Natural killer cell treated with Interleukin-12 subunit alpha and Interleukin-12 subunit beta and Interleukin-15 and Interleukin-18, amount 100 ng/mL, for 72 hours (primary cell): ENCODE measurements around the gene SPINDOC. TPM values are rescaled to one million over a fixed set of nuclear protein-coding genes. Genes with fewer than 3 reads are reported as not detected.
"Not testable (repeated sequence)": the region's sequence is repeated elsewhere in the genome, so short reads cannot be mapped to it uniquely, and the experiment has no call there.

Source experiments
- ATAC-seq, 2 donors: fragments of 150-1000 bp; cut with Tn5 transposase in 1 of 2; sonication (Bioruptor Pico), chemical (Tn5 transposase) in 1 of 2; 2 replicates each; pipeline ENCODE4 v1.10.0; 2021
- DNase-seq: peaks from one replicate; pipeline ENCODE4 v3.0.0; 2022; ENCODE audit warnings: low spot score
- H3K27ac Mint-ChIP-seq, 2 donors: 1 replicate in 1 of 2; 2 replicates in 1 of 2; pipeline ENCODE4 v1.8.0; 2022; ENCODE audit warnings: mixed read lengths in 2 of 2, mild to moderate bottlenecking in 1 of 2, moderate library complexity in 1 of 2
- H3K27me3 Mint-ChIP-seq, 2 donors: 1 replicate in 1 of 2; 2 replicates in 1 of 2; pipeline ENCODE4 v1.8.0; 2022; ENCODE audit warnings: mixed read lengths in 2 of 2
- H3K36me3 Mint-ChIP-seq: one replicate; pipeline ENCODE4 v1.8.0; 2022; ENCODE audit warnings: mixed read lengths
- H3K4me1 Mint-ChIP-seq, 2 donors: 1 replicate in 1 of 2; 2 replicates in 1 of 2; pipeline ENCODE4 v1.8.0; 2022; ENCODE audit warnings: low read depth in 2 of 2, mixed read lengths in 2 of 2, mild to moderate bottlenecking in 1 of 2
- H3K4me3 Mint-ChIP-seq: one replicate; pipeline ENCODE4 v1.8.0; 2022; ENCODE audit warnings: mixed read lengths
- H3K9me3 Mint-ChIP-seq: 2 replicates; pipeline ENCODE4 v1.8.0; 2022; ENCODE audit warnings: mixed read lengths
- total RNA-seq, 2 donors: library from RNA; stranded (reverse); gene quantifications; one replicate each; pipeline ENCODE4 v1.2.3, GENCODE V29; 2022

Gene SPINDOC
- total RNA-seq, 2 donors from 2014 or later = 34.3 to 65.1 TPM

DNA sequence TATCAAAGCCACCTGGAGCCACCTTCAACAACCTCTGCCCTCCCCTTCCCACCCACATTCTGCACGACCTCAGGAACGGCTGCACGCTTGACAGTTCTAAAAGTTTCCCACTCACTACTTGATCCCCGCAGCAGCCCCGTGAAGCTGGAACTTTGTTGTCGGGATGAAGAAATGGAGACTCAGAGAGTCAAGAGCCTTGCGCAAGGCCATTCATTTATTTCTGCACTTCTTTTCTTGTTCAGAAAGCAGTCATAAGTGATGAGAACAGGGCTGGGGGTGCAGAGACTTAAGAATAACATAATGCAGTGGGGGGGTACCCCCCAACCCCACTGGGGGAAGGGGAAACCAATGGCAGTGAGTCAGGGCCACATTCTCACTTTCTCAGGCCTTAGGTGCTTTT, 42.5 kb upstream of the SPINDOC start:
- Mint-ChIP-seq H3K4me3 (no peak overlapping the region), H3K4me1 (peaks cover 7 to 8% of the 10 kb centered on the region in 2 donors), H3K27ac (no peak overlapping the region), H3K9me3 (no peaks in the 10 kb centered on the region), H3K36me3 (no peaks in the 10 kb centered on the region), H3K27me3 (peaks cover 15 to 18% of the 10 kb centered on the region in 2 donors)
- DNase-seq (no peak), ATAC-seq (no peak)

DNA sequence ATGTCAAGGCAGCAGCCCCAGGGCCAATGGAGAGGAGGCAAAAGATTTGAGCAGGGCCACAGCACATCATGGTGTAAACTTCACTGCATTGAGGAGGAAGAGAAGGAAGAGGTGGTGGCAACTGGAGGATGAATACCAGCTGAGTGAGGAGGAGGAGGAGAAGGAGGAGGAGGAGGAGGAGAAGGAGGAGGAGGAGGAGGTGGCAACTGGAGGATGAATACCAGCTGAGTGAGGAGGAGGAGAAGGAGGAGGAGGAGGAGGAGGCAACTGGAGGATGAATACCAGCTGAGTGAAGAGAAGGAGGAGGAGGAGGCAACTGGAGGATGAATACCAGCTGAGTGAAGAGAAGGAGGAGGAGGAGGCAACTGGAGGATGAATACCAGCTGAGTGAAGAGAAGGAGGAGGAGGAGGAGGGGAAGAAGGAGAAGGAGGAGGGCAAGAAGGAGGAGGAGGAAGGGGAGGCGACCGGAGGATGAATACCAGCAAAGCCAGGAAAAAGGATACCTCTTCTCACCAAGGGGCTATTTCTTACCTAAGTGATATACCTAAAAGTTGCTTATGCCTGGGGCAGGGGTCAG, 41.4 kb upstream of the SPINDOC start:
- ATAC-seq, H3K9me3 Mint-ChIP-seq, H3K36me3 Mint-ChIP-seq, DNase-seq, H3K4me1 Mint-ChIP-seq, H3K4me3 Mint-ChIP-seq, H3K27ac Mint-ChIP-seq: not testable (repeated sequence)
- H3K27me3 Mint-ChIP-seq = peaks cover 15 to 20% of the 10 kb centered on the region in 2 donors

DNA sequence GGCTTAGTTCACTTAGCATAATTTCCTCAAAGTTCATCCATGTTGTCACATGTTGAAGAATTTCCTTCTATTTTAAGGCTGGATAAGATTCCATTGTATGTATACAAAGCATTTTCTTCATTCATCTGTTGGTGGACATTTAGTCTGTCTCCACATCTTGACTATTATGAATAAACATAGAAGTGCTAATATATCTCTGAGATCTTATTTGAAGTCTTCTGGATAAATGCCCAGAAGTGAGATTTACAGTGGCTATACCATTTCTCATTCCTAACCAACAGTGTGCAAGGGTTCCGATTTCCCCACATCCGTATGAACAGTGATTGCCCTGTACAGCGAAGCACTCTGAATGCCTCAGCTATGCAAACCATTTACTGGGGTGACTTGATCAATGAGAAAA, 38.1 kb upstream of the SPINDOC start:
- H3K27me3 Mint-ChIP-seq = peaks cover 19 to 21% of the 10 kb centered on the region in 2 donors
- H3K9me3 Mint-ChIP-seq = no peaks in the 10 kb centered on the region
- DNase-seq = no peak

DNA sequence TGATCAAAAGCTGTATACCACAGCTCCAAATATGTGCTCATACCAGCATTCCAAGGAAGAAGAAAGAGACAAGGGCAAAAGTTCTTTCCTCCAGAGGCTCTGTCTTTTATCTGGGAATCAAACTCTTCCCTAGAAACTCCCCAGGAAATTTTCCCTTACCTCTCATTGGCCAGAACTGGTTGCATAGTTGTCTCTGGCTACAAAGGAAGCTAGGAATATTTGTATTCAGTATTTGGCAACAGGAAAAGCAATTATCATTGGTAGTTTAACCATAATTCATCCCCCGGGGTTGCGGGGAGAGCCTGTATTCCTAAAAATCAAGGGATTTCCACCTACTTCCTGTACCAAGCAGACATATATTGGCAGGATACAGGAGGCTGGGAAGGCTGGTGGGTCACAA, 34.2 kb upstream of the SPINDOC start:
- Mint-ChIP-seq H3K27me3 (peaks cover 5% of the 10 kb centered on the region in 2 donors), H3K9me3 (no peaks in the 10 kb centered on the region), H3K4me3 (no peak overlapping the region), H3K4me1 (no peaks in the 10 kb centered on the region), H3K27ac (no peak overlapping the region), H3K36me3 (no peaks in the 10 kb centered on the region)
- DNase-seq (no peak), ATAC-seq (no peak)

More for the DNA sequence above, 38.1 kb upstream of the SPINDOC start:
- Mint-ChIP-seq H3K4me3 (no peak overlapping the region), H3K4me1 (no peaks in the 10 kb centered on the region), H3K27ac (no peak overlapping the region), H3K36me3 (no peaks in the 10 kb centered on the region)
- no peak for ATAC-seq

DNA sequence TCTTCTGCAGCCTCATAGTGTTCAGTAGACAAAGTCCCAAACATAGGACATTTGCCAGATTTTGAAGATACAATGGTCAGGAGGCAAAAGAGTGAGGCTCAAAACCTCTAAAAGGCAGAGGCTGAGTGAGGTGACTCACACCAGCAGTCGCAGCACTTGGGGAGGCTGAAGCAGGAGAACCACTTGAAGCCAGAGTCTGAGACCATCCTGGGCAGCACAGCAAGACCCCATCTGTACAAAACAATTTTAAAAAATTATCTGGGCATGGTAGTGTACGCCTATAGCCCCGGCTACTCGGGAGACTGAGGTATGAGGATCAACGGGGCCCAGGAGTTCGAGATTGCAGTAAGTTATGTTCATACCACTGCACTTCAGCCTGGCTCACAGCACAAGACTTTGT, 30.5 kb upstream of the SPINDOC start:
- peaks cover 4 to 8% of the 10 kb centered on the region in 2 donors for H3K4me1 Mint-ChIP-seq
- peaks cover 0 to 14% of the 10 kb centered on the region in 2 donors for H3K27me3 Mint-ChIP-seq
- no peaks in the 10 kb centered on the region for H3K36me3 Mint-ChIP-seq
- no peaks in the 10 kb centered on the region for H3K9me3 Mint-ChIP-seq
- no peak overlapping the region for H3K27ac Mint-ChIP-seq
- no peak overlapping the region for H3K4me3 Mint-ChIP-seq
- ATAC-seq = no peak
- no peak for DNase-seq

DNA sequence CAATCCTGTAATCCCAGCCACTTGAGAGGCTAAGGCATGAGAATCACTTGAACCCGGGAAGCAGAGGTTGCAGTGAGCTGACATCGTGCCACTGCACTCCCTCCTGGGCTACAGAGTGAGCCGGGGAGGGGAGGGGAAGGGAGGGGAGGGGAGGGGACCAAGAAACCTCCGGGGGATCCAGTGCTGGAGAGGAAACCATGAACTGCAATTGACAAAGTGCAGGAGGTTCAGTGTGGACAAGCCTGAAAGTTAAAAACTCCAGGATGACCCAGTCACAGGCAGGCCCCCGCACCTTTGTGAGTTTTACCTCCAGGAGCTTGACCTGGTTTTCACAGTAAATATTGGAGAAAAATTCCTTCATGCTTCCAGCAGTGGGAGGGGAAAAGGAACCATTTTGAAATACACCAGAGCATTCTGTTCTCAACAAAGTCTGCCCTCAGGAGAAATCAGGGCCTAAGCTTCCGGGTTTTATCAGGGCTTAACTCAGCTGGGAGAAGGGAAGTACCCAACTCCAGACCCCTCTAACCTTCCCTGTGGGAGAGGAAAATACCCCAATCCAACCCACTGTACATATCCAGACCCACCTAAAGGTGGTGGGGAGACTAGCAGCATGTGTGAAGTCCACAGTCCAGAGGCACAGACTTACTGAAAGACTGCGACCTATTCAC, 29.2 kb upstream of the SPINDOC start:
- no peak for ATAC-seq
- H3K27ac Mint-ChIP-seq = no peak overlapping the region

DNA sequence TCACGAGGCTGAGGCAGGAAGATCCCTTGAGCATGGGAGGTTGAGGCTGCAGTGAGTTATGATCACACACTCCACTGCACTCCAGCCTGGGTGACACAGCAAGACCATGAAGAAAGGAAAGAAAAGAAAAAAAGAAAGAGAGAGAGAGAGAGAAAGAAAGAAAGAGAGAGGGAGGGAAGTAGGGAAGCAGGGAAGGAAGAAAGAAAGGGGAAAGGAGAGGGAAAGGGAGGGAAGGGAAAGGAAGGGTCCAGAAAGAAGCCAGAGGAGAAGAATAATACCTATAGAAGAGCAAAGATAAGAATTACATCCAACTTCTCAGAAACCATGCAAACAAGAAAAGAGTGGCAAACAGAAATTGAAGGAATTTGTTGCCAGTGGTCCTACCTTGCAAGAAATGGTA, 27.4 kb upstream of the SPINDOC start:
- no peak overlapping the region for H3K4me3 Mint-ChIP-seq
- ATAC-seq (no peak), DNase-seq (no peak)
- H3K9me3 Mint-ChIP-seq = no peaks in the 10 kb centered on the region
- H3K27me3 Mint-ChIP-seq = peaks cover 0 to 8% of the 10 kb centered on the region in 2 donors
- peaks cover 4 to 8% of the 10 kb centered on the region in 2 donors for H3K4me1 Mint-ChIP-seq
- no peak overlapping the region for H3K27ac Mint-ChIP-seq
- no peaks in the 10 kb centered on the region for H3K36me3 Mint-ChIP-seq

More for the DNA sequence above, 29.2 kb upstream of the SPINDOC start:
- H3K4me1 Mint-ChIP-seq = peaks cover 4 to 8% of the 10 kb centered on the region in 2 donors
- H3K4me3 Mint-ChIP-seq = no peak overlapping the region
- no peak for DNase-seq
- H3K9me3 Mint-ChIP-seq = no peaks in the 10 kb centered on the region
- H3K27me3 Mint-ChIP-seq = peaks cover 0 to 8% of the 10 kb centered on the region in 2 donors
- H3K36me3 Mint-ChIP-seq = no peaks in the 10 kb centered on the region

DNA sequence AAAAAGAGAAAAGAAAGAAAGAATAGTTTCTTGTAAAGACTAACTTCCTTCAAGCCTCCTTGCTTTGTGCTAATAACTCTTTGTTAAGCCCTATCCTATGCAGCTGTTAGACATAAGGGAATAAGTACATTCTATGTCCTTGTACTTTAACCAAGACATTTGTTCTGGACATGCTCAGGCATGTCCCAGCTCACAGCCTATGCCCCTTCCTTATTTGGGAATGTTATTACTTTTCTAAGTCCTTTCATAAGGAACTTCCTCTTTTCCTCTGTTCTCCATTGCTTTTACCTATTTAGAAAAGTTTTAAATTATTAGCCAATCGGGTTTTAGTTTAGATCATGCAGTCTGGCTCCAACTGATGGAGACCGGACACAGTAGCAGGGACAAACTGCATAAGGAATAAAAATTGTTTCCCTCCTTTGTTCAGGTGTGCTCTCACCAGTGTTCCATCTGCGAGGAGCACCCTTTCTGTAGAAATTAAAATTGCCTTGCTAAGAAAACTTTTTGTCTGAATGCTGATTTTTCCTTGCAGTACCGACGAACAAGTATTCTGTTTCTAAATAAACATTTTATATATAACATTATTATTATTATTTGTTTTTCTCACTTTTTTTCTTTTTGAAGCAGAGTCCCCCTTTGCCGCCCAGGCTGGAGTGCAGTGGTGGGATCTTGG, 21.6 kb upstream of the SPINDOC start:
- H3K27ac Mint-ChIP-seq = no peak overlapping the region
- H3K36me3 Mint-ChIP-seq = peaks cover 11% of the 10 kb centered on the region
- H3K27me3 Mint-ChIP-seq = peaks cover 0 to 3% of the 10 kb centered on the region in 2 donors
- no peak overlapping the region for H3K4me3 Mint-ChIP-seq
- ATAC-seq = no peak
- DNase-seq = no peak
- H3K4me1 Mint-ChIP-seq = no peaks in the 10 kb centered on the region
- H3K9me3 Mint-ChIP-seq = peaks cover 3% of the 10 kb centered on the region

DNA sequence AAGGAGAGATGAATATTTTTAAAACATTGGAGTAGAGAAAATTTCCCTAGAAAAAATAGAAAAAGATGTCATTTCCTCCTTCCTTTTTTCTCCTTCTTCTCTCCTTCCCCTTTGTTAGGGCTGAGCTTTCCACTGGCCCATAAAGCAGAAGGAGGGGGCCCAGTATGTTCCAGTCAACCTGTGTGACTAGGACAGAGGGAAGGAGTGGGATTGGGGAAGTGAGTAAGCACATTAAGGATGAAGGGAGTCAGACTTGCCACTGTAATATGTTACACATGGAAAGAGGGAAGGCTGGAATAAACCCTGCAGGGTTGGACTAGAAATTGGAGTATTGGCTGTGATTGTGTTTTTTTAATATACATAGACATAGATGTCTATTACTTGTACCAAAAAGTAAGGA, 20.1 kb upstream of the SPINDOC start:
- ATAC-seq (no peak), DNase-seq (no peak)
- no peaks in the 10 kb centered on the region for H3K4me1 Mint-ChIP-seq
- peaks cover 11% of the 10 kb centered on the region for H3K36me3 Mint-ChIP-seq
- H3K4me3 Mint-ChIP-seq = no peak overlapping the region
- H3K27ac Mint-ChIP-seq = no peak overlapping the region
- H3K27me3 Mint-ChIP-seq = peaks cover 0 to 3% of the 10 kb centered on the region in 2 donors
- H3K9me3 Mint-ChIP-seq = peaks cover 3% of the 10 kb centered on the region

DNA sequence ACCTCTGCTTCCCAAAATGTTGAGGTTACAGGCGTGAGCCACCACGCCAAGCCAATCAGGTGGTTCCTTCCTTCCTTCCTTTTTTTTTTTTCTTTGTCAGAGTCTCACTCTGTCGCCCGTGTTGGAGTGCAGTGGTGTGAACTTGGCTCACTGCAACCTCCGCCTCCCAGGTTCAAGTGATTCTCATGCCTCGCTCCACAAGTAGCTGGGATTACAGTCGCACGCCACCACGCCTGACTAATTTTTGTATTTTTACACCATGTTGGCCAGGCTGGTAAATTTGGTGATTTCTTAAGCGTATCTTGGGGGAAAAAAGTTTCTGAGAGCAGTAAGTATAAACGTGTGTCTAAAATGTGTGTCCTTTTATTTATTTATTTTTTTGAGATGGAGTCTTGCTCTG, 18.2 kb upstream of the SPINDOC start:
- DNase-seq = no peak
- no peak overlapping the region for H3K27ac Mint-ChIP-seq
- H3K9me3 Mint-ChIP-seq = peaks cover 3% of the 10 kb centered on the region
- no peak overlapping the region for H3K4me3 Mint-ChIP-seq
- peaks cover 11% of the 10 kb centered on the region for H3K36me3 Mint-ChIP-seq
- no peaks in the 10 kb centered on the region for H3K4me1 Mint-ChIP-seq
- peaks cover under 1 to 3% of the 10 kb centered on the region in 2 donors for H3K27me3 Mint-ChIP-seq
- no peak for ATAC-seq

DNA sequence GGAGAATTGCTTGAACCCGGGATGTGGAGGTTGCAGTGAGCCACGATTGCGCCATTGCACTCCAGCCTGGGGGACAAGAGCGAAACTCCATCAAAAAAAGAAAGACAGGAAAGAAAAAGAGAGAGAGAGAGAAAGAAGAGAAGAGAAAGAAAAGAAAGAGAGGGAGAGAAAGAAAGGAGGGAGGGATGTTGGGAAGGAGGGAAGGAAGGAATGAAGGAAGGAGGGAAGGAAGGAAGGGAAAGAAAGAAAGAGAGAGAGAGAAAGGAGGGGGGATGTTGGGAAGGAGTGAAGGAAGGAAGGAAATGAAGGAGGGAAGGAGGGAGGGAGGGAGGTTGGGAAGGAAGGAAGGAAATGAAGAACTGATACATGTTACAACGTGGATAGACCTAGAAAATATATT, 12.3 kb upstream of the SPINDOC start:
- Mint-ChIP-seq H3K27me3 (peaks cover 11 to 13% of the 10 kb centered on the region in 2 donors), H3K4me3 (no peak overlapping the region), H3K27ac (no peak overlapping the region), H3K36me3 (no peaks in the 10 kb centered on the region), H3K4me1 (no peaks in the 10 kb centered on the region), H3K9me3 (no peaks in the 10 kb centered on the region)
- DNase-seq = no peak
- no peak for ATAC-seq

DNA sequence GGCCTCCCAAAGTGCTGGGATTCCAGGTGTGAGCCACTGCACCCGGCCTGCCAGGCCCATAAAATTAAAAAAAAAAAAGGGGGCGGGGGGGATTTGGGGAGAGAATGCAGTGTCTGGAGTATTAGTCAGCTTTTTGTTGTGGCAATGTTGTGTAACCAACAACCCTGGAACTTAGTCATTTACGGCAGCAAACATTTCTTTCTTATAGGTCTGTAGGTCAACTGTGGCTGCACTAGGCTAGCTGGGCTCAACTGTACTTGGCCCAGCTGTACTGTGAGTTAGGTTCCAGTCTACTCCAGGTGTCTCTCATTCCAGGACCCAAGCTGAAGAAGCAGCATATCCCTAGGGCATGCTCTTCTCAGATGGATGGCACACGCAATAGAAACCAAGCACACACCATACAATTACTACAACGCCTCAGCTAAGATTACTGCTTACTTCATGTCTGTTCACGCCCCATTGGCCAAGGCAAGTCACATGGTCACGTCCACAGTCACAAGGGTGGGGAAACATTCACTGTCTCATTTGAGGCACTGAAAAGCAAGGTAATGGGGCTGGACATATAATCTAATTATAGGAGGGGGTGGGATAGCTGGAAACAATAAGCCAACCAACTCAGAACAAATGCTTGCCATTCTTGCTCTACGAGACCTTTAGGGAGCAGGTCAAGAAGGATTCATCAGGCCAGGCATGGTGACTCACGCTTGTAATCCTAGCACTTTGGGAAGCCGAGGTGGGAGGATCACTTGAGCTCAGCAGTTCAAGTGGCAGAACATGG, 10.4 kb upstream of the SPINDOC start:
- H3K4me3 Mint-ChIP-seq = no peak overlapping the region
- no peak for DNase-seq
- H3K27ac Mint-ChIP-seq = no peak overlapping the region
- no peaks in the 10 kb centered on the region for H3K36me3 Mint-ChIP-seq
- no peak for ATAC-seq
- H3K4me1 Mint-ChIP-seq = no peaks in the 10 kb centered on the region
- peaks cover 8 to 13% of the 10 kb centered on the region in 2 donors for H3K27me3 Mint-ChIP-seq
- no peaks in the 10 kb centered on the region for H3K9me3 Mint-ChIP-seq

DNA sequence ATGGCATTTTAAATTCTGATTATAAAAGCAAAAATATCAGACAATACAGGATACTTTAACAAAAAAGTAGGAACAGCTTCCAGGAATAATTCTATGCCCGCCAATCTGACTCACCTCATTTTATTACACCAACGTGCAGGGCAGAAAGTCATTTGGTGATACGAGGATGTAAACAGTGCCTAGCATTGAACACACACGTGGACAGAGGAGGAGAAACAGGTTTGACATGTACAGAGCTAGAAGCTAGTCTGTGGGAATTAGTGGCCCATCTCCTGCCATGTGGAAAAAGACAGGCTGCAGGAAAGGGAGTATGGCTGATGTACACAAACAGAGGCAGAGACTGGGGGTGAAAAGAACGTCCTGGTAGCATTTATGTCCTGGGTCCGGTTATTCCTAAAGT, 9.0 kb upstream of the SPINDOC start:
- Mint-ChIP-seq H3K27me3 (peaks cover 8 to 13% of the 10 kb centered on the region in 2 donors), H3K27ac (no peak overlapping the region), H3K36me3 (no peaks in the 10 kb centered on the region), H3K9me3 (no peaks in the 10 kb centered on the region), H3K4me3 (no peak overlapping the region), H3K4me1 (no peaks in the 10 kb centered on the region)
- ATAC-seq (no peak), DNase-seq (no peak)
